ENCODE data around the gene IGSF5.

Gene IGSF5

DNA sequence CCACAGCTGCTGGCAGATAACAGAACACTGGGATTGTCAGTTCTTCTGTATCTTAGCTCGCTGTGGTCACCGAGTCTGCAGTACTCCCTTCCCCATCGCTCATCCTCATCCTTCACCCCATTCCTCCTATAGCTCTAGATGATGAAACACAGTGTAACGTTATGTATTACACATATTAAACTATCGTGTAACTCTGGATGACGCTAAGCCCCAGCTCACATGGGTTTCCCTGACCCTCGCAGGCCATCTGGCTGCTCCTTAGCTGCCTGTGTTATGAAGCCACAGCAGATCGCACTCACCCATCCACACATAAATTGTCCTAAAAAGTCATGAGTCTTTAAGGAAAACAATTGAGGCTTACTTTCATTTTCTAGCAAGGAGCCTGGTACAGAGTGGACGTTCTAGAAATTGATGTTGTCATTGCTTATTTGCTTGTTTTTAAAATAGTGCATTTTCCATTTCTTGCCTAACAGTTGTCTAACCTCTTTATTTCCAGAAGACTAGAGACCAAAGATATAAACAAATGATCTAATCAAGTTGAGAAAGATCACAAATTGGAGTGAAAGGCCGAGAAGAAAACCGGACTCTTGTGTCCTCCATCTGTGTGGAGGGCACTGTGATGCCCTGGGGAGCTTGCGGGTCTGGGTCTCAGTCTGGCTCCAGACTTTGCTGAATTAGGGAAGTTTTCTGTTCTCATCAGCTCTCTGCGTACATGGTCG lies 97.9 kb downstream of the IGSF5 start:
- DNase-seq (ENCODE audit: insufficient read length, low spot score): no peak
- TF ChIP-seq, protein P1, sequence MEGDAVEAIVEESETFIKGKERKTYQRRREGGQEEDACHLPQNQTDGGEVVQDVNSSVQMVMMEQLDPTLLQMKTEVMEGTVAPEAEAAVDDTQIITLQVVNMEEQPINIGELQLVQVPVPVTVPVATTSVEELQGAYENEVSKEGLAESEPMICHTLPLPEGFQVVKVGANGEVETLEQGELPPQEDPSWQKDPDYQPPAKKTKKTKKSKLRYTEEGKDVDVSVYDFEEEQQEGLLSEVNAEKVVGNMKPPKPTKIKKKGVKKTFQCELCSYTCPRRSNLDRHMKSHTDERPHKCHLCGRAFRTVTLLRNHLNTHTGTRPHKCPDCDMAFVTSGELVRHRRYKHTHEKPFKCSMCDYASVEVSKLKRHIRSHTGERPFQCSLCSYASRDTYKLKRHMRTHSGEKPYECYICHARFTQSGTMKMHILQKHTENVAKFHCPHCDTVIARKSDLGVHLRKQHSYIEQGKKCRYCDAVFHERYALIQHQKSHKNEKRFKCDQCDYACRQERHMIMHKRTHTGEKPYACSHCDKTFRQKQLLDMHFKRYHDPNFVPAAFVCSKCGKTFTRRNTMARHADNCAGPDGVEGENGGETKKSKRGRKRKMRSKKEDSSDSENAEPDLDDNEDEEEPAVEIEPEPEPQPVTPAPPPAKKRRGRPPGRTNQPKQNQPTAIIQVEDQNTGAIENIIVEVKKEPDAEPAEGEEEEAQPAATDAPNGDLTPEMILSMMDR (IDR thresholded peaks at IDR 0.05; ENCODE audit: insufficient read depth, missing control alignments): no peak
- FAIRE-seq: no peak

DNA sequence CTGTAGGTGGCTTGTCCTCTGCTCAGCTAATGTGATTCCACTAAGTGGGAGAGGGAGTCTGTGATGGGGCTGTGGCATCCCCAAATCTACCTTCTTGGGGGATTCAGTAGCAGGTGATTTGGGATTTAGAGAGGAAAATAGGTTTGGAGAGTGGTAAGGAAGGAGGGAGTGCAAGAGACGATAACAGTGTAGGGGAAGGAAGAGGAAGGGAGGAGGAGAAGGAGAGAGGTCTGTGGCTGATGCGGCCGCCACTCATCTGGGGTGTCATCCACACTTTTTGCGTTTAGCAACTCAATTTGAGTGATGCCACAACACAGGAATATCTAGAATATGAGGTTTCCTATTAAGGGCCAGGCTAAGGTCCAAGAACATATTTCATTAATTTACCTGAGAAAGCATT lies 98.5 kb downstream of the IGSF5 start:
- DNase-seq (ENCODE audit: insufficient read length, low spot score) (no peak), FAIRE-seq (no peak)
- TF ChIP-seq, protein P1 (IDR thresholded peaks at IDR 0.05; ENCODE audit: insufficient read depth, missing control alignments): no peak

DNA sequence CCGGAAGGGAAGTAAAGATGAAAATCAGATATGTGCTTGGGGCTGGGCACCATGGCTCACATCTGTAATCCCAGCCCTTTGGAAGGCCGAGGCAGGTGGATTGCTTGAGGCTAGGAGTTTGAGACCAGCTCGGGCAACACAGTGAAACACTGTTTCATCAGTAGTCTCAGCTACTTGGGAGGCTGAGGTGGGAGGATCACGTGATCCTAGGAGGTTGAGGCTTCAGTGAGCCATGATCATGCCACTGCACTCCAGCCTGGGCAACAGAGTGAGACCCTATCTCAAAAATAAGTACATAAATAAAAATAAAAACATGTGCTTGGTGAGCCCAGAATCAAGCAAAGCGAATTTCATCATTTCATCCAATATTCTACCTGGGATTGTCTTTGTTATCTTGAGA lies 98.9 kb downstream of the IGSF5 start:
- TF ChIP-seq, protein P1 (IDR thresholded peaks at IDR 0.05; ENCODE audit: insufficient read depth, missing control alignments): no peak
- no peak for FAIRE-seq
- DNase-seq (ENCODE audit: insufficient read length, low spot score): no peak

DNA sequence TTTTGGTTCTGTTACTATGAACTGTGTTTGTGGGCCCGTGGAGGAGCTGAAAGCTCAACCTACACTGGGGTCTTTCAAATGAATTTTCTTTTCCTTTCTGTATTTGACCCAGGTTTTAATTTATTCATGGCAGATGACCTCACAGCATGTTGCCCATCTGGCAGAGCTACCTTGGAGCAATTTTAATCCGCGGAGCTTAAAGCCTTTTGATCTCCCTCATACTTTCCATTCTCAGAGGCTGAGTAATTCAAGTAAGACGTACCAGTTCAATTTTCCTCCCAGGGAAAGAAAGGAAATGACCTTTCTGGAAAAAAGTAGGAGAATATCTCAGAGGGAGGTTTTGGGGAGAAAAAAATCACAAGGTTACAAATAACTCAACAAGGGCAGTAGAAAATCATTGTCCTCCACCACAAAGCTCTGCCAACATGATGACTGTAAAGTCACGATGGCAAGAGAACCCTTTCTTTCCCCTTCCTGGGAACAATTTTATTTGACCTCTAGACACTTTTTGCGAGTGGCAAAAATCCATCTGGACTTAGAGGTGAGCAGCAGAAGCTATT lies 100.7 kb downstream of the IGSF5 start:
- FAIRE-seq (no peak), DNase-seq (ENCODE audit: insufficient read length, low spot score) (no peak)
- TF ChIP-seq, protein P1 (IDR thresholded peaks at IDR 0.05; ENCODE audit: insufficient read depth, missing control alignments): no peak

DNA sequence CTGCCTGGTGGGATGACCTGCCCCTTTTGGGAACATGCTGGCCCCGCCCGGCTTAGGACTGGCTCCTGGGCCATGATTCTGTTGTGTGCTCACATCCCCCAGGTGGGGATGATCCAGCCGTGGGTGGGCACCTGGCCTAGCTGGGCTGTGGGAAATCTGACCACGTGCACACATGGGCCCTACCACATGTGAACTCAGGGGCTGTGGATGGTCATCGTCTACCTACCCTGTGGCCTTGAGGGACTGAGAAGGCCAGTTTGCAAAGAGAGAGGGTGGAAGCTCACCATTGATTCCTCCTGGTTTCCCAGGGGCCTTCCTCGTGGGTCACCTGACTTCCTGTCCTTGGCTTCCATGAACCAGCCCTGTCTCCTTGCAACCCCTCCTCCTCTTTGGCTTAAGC lies 102.9 kb downstream of the IGSF5 start:
- TF ChIP-seq, protein P1 (IDR thresholded peaks at IDR 0.05; ENCODE audit: insufficient read depth, missing control alignments): no peak
- FAIRE-seq: no peak
- DNase-seq (ENCODE audit: insufficient read length, low spot score): no peak

DNA sequence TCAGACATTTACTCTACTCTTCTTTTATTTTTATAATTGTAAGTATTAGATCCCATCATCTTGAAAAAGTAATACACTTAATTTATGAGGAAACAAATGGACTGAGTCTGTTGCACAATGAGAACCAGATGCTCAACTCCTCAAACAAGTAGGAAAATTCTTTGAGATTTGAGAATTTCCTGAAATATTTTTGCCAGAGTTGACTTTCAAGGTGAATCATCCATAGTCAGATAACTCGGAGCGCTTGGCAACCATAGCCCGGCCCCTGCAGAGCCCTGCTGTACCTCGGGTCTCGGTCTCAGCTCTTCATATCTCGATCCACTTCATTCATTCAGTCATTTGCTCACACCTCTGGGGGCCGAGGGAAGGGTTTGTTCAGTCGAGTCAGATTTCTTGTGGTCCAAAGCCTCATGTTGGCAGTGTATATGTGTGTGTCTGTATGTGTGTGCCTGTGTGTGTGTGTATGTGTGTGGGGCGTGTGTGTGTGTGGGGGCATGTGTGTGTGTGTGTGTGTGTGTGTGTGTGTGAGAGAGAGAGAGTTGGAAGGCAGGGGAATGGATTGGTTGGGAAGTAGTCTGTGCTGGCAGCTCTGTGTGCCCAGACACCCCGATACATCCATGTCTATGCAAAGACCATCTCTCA lies 104.2 kb downstream of the IGSF5 start:
- TF ChIP-seq, protein P1 (IDR thresholded peaks at IDR 0.05; ENCODE audit: insufficient read depth, missing control alignments): no peak
- DNase-seq (ENCODE audit: insufficient read length, low spot score) (no peak), FAIRE-seq (no peak)

DNA sequence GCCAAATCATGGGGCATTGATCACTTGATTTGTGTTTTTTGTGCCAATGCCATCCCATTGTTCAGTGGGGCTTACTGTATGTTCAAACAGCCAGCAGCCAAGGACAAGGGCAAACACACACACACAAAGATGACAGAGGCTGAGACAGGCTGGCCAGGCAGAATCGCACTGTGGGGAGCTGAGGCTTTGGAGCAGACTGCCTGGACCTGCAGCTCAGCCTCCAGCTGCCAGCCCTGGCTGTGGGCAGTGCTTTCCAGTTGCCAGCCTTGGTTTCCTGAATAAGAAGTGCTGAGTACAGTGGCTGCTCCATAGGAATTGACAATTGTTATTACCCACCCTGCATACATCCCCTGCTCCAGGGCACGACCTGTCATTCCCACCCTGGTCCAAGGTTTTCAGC lies 105.3 kb downstream of the IGSF5 start:
- DNase-seq (ENCODE audit: insufficient read length, low spot score) (no peak), FAIRE-seq (no peak)
- TF ChIP-seq, protein P1 (IDR thresholded peaks at IDR 0.05; ENCODE audit: insufficient read depth, missing control alignments): no peak
